Central memory CD4-positive, alpha-beta T cell (primary cell): ENCODE results near the gene KIF25.
"Not testable (repeated sequence)": the region's sequence is repeated elsewhere in the genome, so short reads cannot be mapped to it uniquely, and the experiment has no call there.

Source experiments
- DNase-seq: peaks from one replicate; pipeline ENCODE4 v3.0.0; 2022

KIF25 gene

GRCh38 chr6:167975458-167975857 lies 22.0 kb upstream of the KIF25 start:
- DNase-seq: no peak

- DNase-seq: not testable (repeated sequence)
Measured at GRCh38 chr6:167976116-167976657, 21.3 kb upstream of the KIF25 start.

- no peak for DNase-seq
Measured at GRCh38 chr6:167976708-167977107, 20.8 kb upstream of the KIF25 start.

GRCh38 chr6:167977717-167978467 lies 19.6 kb upstream of the KIF25 start:
- DNase-seq: no peak

- no peak for DNase-seq
Measured at GRCh38 chr6:167978607-167979006, 18.9 kb upstream of the KIF25 start.

GRCh38 chr6:167979436-167980139 lies 17.9 kb upstream of the KIF25 start:
- DNase-seq: no peak

- no peak for DNase-seq
Measured at GRCh38 chr6:167980911-167981580, 16.4 kb upstream of the KIF25 start.

- no peak for DNase-seq
Measured at GRCh38 chr6:167981916-167982462, 15.5 kb upstream of the KIF25 start.

GRCh38 chr6:167984144-167984719 lies 13.2 kb upstream of the KIF25 start:
- DNase-seq: no peak

GRCh38 chr6:167984876-167985604 lies 12.4 kb upstream of the KIF25 start:
- DNase-seq: no peak

- no peak for DNase-seq
Measured at GRCh38 chr6:167985911-167986595, 11.4 kb upstream of the KIF25 start.

- no peak for DNase-seq
Measured at GRCh38 chr6:167987396-167988153, 9.9 kb upstream of the KIF25 start.

- no peak for DNase-seq
Measured at GRCh38 chr6:167988154-167988495, 9.3 kb upstream of the KIF25 start.

GRCh38 chr6:167988945-167989841 lies 8.3 kb upstream of the KIF25 start:
- DNase-seq: no peak

- no peak for DNase-seq
Measured at GRCh38 chr6:167990016-167990945, 7.2 kb upstream of the KIF25 start.

GRCh38 chr6:167993169-167993568 lies 4.3 kb upstream of the KIF25 start:
- DNase-seq: no peak

GRCh38 chr6:167993831-167994230 lies 3.6 kb upstream of the KIF25 start:
- no peak for DNase-seq

GRCh38 chr6:167995302-167995701 lies 2.2 kb upstream of the KIF25 start:
- DNase-seq: no peak

- no peak for DNase-seq
Measured at GRCh38 chr6:167995731-167996151, 1.7 kb upstream of the KIF25 start.
